NB4 (cell line): ENCODE measurements around the gene GTF2F2.

ENCODE experiments used
- DNase-seq: peaks from one replicate; pipeline ENCODE4 v3.0.0; 2010; ENCODE audit warnings: low read depth
- H3K4me3 ChIP-seq: one replicate; pipeline ENCODE4 v1.5.1; 2011; ENCODE audit warnings: mild to moderate bottlenecking, low read depth, low read length, moderate library complexity
- CTCF ChIP-seq: IDR thresholded peaks from one replicate; pipeline ENCODE4 v1.5.1; 2012; ENCODE audit warnings: low read depth, low read length
- MAX ChIP-seq: IDR thresholded peaks from 2 replicates; pipeline ENCODE4 v1.6.1; 2011; ENCODE audit warnings: low read depth, low read length
- MYC ChIP-seq: IDR thresholded peaks from 2 replicates; pipeline ENCODE4 v1.6.1; 2011; ENCODE audit warnings: low read depth, low read length
- POLR2A ChIP-seq: IDR thresholded peaks from 2 replicates; pipeline ENCODE4 v1.6.1; 2011; ENCODE audit warnings: mild to moderate bottlenecking; ENCODE audit not compliant: insufficient read length; ENCODE audit errors: extremely low read depth

The GTF2F2 gene

DNA sequence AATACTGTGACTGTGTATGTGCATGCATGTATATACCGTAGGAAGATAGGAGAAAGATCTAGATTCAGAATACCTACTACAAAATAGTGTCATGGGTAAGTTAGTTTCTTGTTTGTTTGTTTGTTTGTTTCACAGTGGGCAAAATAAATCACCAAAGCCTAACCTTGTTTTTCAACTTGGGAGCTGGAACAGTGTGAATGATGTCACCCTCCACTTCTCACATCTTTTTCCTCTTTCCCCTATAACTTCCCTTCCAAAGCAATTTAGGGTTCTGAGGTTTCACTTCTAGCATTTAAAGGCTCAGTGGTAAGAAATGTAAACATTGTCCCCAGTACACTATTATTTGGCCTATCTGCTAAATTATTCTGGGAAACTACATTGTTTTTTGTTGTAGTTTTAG, 75.1 kb downstream of the GTF2F2 start:
- TF ChIP-seq POLR2A: no peak
- H3K4me3 ChIP-seq: no peak overlapping the region
- peak; percentile 14 for DNase-seq

DNA sequence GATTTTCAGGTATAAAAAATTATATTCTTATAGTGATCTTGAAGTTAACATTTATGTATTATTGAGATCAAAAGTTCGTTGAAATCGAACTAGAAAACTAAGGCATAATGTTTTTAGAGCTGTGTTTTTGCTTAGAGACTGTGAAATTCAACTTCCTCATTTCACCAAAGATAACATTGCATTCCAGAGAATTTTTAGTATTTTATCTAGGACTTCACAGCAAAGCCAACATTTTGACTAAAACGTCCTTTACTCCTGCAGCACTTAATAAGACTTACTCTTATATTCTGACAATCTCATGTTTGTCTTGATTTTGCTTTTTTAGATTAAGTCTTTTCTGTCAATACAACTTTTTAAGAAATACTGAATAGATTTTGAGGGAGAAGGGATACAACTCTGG, 75.8 kb downstream of the GTF2F2 start:
- no peak for TF ChIP-seq MYC
- TF ChIP-seq CTCF: no peak
- no peak for TF ChIP-seq MAX
- no peak for DNase-seq
- no peak overlapping the region for H3K4me3 ChIP-seq

GRCh38 chr13:45196622-45197021, 76.3 kb downstream of the GTF2F2 start:
- TF ChIP-seq POLR2A: no peak
- TF ChIP-seq MAX: no peak
- TF ChIP-seq CTCF: no peak
- no peak for TF ChIP-seq MYC
- DNase-seq: no peak
- H3K4me3 ChIP-seq: no peak overlapping the region

- no peak for TF ChIP-seq MYC
- no peak for DNase-seq
- no peak overlapping the region for H3K4me3 ChIP-seq
These were observed 77.7 kb downstream of the GTF2F2 start for GRCh38 chr13:45198041-45198440.

GRCh38 chr13:45198924-45199323, 78.6 kb downstream of the GTF2F2 start:
- TF ChIP-seq MYC: no peak
- no peak for TF ChIP-seq CTCF
- no peak for TF ChIP-seq POLR2A
- TF ChIP-seq MAX: no peak
- no peak for DNase-seq

DNA sequence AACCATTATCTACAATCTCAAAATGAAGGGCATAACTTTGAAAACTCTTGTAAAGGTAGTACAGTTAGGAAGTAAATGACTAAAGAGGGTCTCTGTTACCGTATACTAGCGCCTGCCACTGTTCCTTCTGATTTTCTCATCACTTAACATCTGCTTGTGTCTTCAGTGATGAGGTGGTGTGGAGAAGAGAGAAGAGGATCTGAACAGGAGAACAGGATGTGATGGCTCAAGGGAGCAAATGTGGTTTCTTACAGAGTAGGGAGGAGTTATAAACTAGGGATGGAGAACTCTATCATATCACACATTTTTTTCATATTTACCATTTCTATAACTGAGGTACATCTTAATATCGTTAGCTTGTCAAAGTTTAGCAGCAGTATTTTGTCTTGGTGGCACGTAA, 79.4 kb downstream of the GTF2F2 start:
- H3K4me3 ChIP-seq: no peak overlapping the region
- TF ChIP-seq MAX (no peak), MYC (no peak), POLR2A (no peak), CTCF (no peak)

More at GRCh38 chr13:45198924-45199323, 78.6 kb downstream of the GTF2F2 start:
- H3K4me3 ChIP-seq: no peak overlapping the region

DNA sequence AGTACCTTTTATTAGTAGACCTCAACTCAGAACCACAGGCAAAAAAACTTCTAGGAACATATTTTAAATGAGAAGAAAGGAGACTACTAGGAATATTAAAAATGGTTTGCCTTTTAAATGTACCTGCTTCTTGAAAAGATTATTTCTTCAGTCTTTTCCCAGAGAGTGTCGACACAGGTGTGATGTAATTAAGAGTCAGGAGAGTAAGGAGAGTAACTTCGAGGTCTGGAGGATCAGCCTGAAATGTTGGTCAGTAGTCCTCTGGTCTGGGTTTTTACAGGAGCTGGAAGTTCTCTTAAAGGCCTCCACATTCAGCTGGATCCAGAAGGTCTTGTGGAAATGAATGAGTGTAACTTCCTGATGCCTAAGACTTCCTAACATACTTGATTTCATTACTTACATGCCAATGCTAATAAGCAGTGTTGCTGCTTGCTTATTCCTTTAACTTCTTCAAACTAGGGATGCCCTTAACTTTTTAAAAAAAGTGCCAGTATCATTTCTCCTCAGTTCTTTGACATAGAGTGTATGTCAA, 80.5 kb downstream of the GTF2F2 start, which contains the start of gene KCTD4:
TSS of gene KCTD4 (minus strand) at position 345 of the 532 bp plus-strand sequence. CDS start 6,478 bp downstream, outside the sequence.
- TF ChIP-seq MAX (no peak), POLR2A (no peak), CTCF (no peak), MYC (no peak)
- no peak for DNase-seq
- H3K4me3 ChIP-seq: no peak within 1 kb of the TSS

More for the DNA sequence above, 79.4 kb downstream of the GTF2F2 start:
- peak; percentile 18 for DNase-seq
